Mesendoderm (in vitro differentiated cells): Measurements from ENCODE around the gene FAM72C.
"Not testable (repeated sequence)": the region's sequence is repeated elsewhere in the genome, so short reads cannot be mapped to it uniquely, and the experiment has no call there.

Experiments used
- DNase-seq: peaks from one replicate; pipeline ENCODE4 v3.0.0; 2013
- H2AK5ac ChIP-seq: 2 replicates; pipeline ENCODE4 v1.6.1; 2013; ENCODE audit warnings: low read length, inconsistent platforms
- H2BK120ac ChIP-seq: 2 replicates; pipeline ENCODE4 v1.6.1; 2013; ENCODE audit warnings: low read depth, mild to moderate bottlenecking, low read length, moderate library complexity, mixed read lengths
- H2BK15ac ChIP-seq: replicated peaks from 2 replicates; pipeline ENCODE4 v1.6.1; 2013; ENCODE audit warnings: low read depth, mild to moderate bottlenecking, moderate library complexity
- H2BK5ac ChIP-seq: 2 replicates; pipeline ENCODE4 v1.6.1; 2013; ENCODE audit warnings: low read length, inconsistent platforms
- H3K18ac ChIP-seq: 2 replicates; pipeline ENCODE4 v1.6.1; 2013; ENCODE audit warnings: mild to moderate bottlenecking, low read length, mixed read lengths
- H3K23ac ChIP-seq: one replicate; pipeline ENCODE4 v1.6.1; 2013; ENCODE audit warnings: low read length
- H3K27ac ChIP-seq: 2 replicates; pipeline ENCODE4 v1.5.1; 2013; ENCODE audit warnings: low read depth, mild to moderate bottlenecking, inconsistent platforms, low read length, moderate library complexity
- H3K27me3 ChIP-seq: 2 replicates; pipeline ENCODE4 v1.6.1; 2013; ENCODE audit warnings: low read length, control low read depth, mild to moderate bottlenecking, inconsistent platforms; ENCODE audit not compliant: insufficient read depth, poor library complexity
- H3K36me3 ChIP-seq: 2 replicates; pipeline ENCODE4 v1.6.1; 2013; ENCODE audit warnings: low read length, inconsistent platforms; ENCODE audit not compliant: control insufficient read depth, insufficient read depth
- H3K4ac ChIP-seq: one replicate; pipeline ENCODE4 v1.6.1; 2013; ENCODE audit warnings: low read depth, mild to moderate bottlenecking, low read length, moderate library complexity
- H3K4me1 ChIP-seq: 2 replicates; pipeline ENCODE4 v1.6.1; 2013; ENCODE audit warnings: low read depth, low read length, inconsistent platforms; ENCODE audit not compliant: control insufficient read depth
- H3K4me2 ChIP-seq: 2 replicates; pipeline ENCODE4 v1.6.1; 2013; ENCODE audit warnings: low read length
- H3K4me3 ChIP-seq: 2 replicates; pipeline ENCODE4 v1.5.1; 2013; ENCODE audit warnings: mild to moderate bottlenecking, low read length
- H3K56ac ChIP-seq: one replicate; pipeline ENCODE4 v1.6.1; 2013; ENCODE audit warnings: low read length
- H3K79me1 ChIP-seq: 2 replicates; pipeline ENCODE4 v1.6.1; 2013; ENCODE audit warnings: low read length, inconsistent platforms
- H3K79me2 ChIP-seq: 2 replicates; pipeline ENCODE4 v1.6.1; 2013; ENCODE audit warnings: mild to moderate bottlenecking, low read length; ENCODE audit not compliant: control insufficient read depth, insufficient read depth
- H3K9ac ChIP-seq: 2 replicates; pipeline ENCODE4 v1.6.1; 2013; ENCODE audit warnings: low read length, inconsistent platforms
- H4K5ac ChIP-seq: one replicate; pipeline ENCODE4 v1.6.1; 2013; ENCODE audit warnings: low read length
- H4K8ac ChIP-seq: one replicate; pipeline ENCODE4 v1.6.1; 2013; ENCODE audit warnings: low read depth, mild to moderate bottlenecking, control low read depth, low read length, moderate library complexity
- WGBS: extraction: QIAGEN DNeasy Blood & Tissue Kit; methylation state at CpG from one replicate; pipeline ENCODE4 v1.1.7; 2013; ENCODE audit warnings: low lambda C conversion rate, missing lambda C conversion rate; ENCODE audit not compliant: insufficient coverage; ENCODE audit errors: extremely low coverage; 5-methylcytosine and 5-hydroxymethylcytosine counted together

The FAM72C gene

DNA sequence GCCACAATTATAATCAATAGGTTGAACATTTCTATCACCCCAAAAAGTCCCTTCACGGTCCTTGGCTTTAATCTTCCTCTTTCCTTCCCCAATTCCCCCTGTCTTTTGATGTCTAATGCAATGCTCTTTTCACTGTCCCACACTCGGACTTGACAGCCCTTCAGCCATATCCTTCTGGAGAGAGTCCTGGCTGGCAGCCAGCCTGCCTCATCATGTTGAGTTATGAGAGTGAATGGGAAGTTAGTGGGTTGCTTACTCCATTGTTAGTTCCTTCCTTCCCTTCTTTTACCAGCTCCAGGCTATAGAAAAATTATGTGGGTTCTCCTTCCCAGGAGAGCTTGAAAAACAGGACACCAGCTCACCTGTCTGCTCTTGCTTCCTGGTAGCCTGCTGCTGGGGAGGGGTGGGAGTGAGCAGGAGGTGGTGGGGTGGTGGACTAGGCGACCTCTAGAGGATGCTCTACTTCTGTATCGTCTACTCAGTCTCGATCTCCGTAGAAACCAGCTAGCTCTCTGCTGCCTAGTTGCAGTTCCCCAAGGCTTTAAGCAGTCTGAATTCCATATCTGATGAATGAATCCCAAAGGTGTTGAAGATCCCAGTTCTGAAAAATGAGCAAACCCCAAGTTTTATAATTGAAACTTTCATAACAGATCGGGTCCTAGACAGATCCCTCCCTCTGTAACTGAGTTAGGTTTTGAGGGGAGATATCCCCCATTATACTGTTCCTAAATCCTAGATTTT is 30.5 kb upstream of the FAM72C start:
- H3K56ac ChIP-seq, H3K4ac ChIP-seq, H3K4me2 ChIP-seq, H3K4me3 ChIP-seq, H3K9ac ChIP-seq, H3K27me3 ChIP-seq, H2BK15ac ChIP-seq, H3K27ac ChIP-seq, H3K4me1 ChIP-seq, H3K79me2 ChIP-seq, H4K5ac ChIP-seq, H2BK5ac ChIP-seq, H3K79me1 ChIP-seq, H3K23ac ChIP-seq, H3K36me3 ChIP-seq, H3K18ac ChIP-seq, H2BK120ac ChIP-seq, H2AK5ac ChIP-seq, H4K8ac ChIP-seq: not testable (repeated sequence)
- peak; percentile 3 for DNase-seq
- no CpG with 5 or more reads among the region's 7 CpGs for WGBS

GRCh38 chr1:144001077-144001476 is 29.3 kb upstream of the FAM72C start:
- not testable (repeated sequence) for H3K79me1 ChIP-seq, H4K8ac ChIP-seq, H3K4me3 ChIP-seq, H3K27ac ChIP-seq, H3K36me3 ChIP-seq, H2BK5ac ChIP-seq, H4K5ac ChIP-seq, H2BK15ac ChIP-seq, H3K4ac ChIP-seq, H2AK5ac ChIP-seq, H3K4me2 ChIP-seq, H3K23ac ChIP-seq, H3K27me3 ChIP-seq, H2BK120ac ChIP-seq, H3K56ac ChIP-seq, H3K4me1 ChIP-seq, H3K79me2 ChIP-seq, H3K9ac ChIP-seq, H3K18ac ChIP-seq, DNase-seq
- WGBS, result no CpG with 5 or more reads among the region's 8 CpGs

DNA sequence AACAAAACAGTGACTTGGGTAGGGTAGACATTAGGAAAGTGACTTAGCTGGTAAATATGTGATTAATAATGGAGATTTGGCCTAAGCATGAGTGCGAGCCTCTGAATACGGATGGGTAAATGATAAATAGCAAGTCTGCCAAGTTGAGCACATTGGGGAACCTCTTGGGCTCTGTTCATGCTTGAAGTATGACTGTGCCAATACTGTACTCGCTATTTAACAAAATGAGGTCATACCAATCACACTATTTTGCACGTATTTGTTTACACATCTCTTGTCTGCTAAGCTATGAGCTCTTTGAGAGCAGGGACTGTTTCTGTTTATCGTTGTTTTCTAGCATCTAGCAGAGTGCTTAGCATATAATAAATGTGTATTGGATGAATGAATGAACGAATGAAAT is 24.2 kb upstream of the FAM72C start:
- not testable (repeated sequence) for H2BK120ac ChIP-seq, H4K8ac ChIP-seq, H3K4ac ChIP-seq, H3K27ac ChIP-seq, H2AK5ac ChIP-seq, H3K4me1 ChIP-seq, H4K5ac ChIP-seq, H2BK5ac ChIP-seq, H2BK15ac ChIP-seq, DNase-seq, H3K27me3 ChIP-seq, H3K4me2 ChIP-seq, H3K79me1 ChIP-seq, H3K9ac ChIP-seq, H3K4me3 ChIP-seq, H3K23ac ChIP-seq, H3K18ac ChIP-seq, H3K79me2 ChIP-seq, H3K36me3 ChIP-seq, H3K56ac ChIP-seq
- WGBS, result no CpG with 5 or more reads among the region's 6 CpGs

DNA sequence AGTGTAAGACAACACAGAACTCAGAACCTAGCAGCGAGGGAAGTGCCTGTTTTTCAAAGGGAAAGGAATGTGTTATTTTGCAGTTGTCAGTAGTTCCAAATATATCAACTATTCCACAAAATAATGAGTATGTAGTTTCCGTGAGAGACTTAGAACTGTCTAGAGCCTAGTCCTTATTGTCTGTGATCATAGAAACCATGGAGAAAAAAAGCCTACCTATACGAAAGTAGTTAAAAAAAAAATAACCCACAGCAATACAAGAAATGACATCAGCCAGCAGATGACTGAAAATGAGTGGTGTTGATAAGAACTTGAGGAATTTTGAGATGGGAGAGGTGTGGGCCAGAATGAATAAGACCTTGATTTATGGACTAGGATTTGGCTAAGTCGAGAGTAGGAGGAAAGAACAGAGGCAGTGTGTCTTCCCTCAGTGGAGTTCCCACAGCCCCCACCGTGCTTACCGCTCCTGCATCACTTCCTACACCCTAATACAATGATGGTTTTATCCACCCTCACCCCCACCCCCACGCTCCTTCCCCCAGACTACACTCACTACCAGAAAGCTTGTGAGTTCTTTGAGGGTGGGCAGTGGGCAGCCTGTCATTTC is 21.6 kb upstream of the FAM72C start:
- not testable (repeated sequence) for H2AK5ac ChIP-seq, H3K9ac ChIP-seq, H3K56ac ChIP-seq, H3K27me3 ChIP-seq, H3K4me3 ChIP-seq, H2BK15ac ChIP-seq, H3K79me1 ChIP-seq, H3K4ac ChIP-seq, H3K4me1 ChIP-seq, H3K23ac ChIP-seq, H2BK5ac ChIP-seq, H4K5ac ChIP-seq, H3K4me2 ChIP-seq, H3K79me2 ChIP-seq, H3K18ac ChIP-seq, H4K8ac ChIP-seq, DNase-seq, H3K27ac ChIP-seq, H2BK120ac ChIP-seq, H3K36me3 ChIP-seq
- WGBS, result no CpG with 5 or more reads among the region's 7 CpGs

- H3K4me1 ChIP-seq, H4K5ac ChIP-seq, H3K23ac ChIP-seq, H2BK5ac ChIP-seq, H3K79me2 ChIP-seq, H2BK120ac ChIP-seq, H3K27ac ChIP-seq, H2AK5ac ChIP-seq, H3K56ac ChIP-seq, H4K8ac ChIP-seq, H3K36me3 ChIP-seq, H3K4me3 ChIP-seq, DNase-seq, H3K4me2 ChIP-seq, H3K79me1 ChIP-seq, H3K9ac ChIP-seq, H3K4ac ChIP-seq, H3K18ac ChIP-seq, H3K27me3 ChIP-seq, H2BK15ac ChIP-seq: not testable (repeated sequence)
- WGBS, result no CpG with 5 or more reads among the region's 4 CpGs
These were observed 18.9 kb upstream of the FAM72C start for GRCh38 chr1:143990699-143991098.

DNA sequence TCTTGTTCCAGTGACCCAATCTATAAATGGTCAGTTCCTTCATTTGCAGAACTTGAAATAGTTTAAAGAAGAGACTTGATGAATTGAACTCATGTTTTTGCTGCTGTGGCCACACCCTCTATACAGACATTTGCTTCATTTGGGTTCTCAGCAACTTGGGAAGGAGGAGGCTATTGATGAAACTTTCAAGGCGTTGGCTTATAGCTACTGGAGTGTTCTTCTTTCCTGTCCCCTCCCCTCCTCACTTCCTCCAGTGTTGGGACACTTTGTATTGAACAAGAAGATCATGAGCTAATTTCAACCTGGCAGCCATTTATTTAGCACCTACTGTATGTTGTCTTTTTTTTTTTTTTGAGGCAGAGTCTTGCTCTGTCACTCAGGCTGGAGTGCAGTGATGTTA is 17.9 kb upstream of the FAM72C start:
- not testable (repeated sequence) for H3K79me2 ChIP-seq, H4K8ac ChIP-seq, H3K4me2 ChIP-seq, H3K4me1 ChIP-seq, H3K56ac ChIP-seq, H3K9ac ChIP-seq, H3K27ac ChIP-seq, H2BK5ac ChIP-seq, H3K27me3 ChIP-seq, H3K23ac ChIP-seq, H3K36me3 ChIP-seq, DNase-seq, H4K5ac ChIP-seq, H3K4me3 ChIP-seq, H2AK5ac ChIP-seq, H3K79me1 ChIP-seq, H2BK15ac ChIP-seq, H3K18ac ChIP-seq, H2BK120ac ChIP-seq, H3K4ac ChIP-seq
- WGBS, result no CpG with 5 or more reads among the region's 1 CpG
